Measurements from ENCODE around the gene SYCP1.
A peak's percentile ranks its signal among the peaks of the same experiment; 100 is the strongest.
"Not testable (repeated sequence)": the region's sequence is repeated elsewhere in the genome, so short reads cannot be mapped to it uniquely, and the experiment has no call there.

The SYCP1 gene

GRCh38 chr1:114854693-114855320 is at the start of gene SYCP1:
Gene SYCP1 (plus strand): TSS chr1:114854863. CDS start chr1:114855465, 602 bp downstream.
- DNase-seq, result no peak

- DNase-seq, result peak; percentile 14
Observed at GRCh38 chr1:114819869-114820268, 34.8 kb upstream of the SYCP1 start.

- no peak for DNase-seq
Observed at GRCh38 chr1:114820392-114820791, 34.3 kb upstream of the SYCP1 start.

GRCh38 chr1:114821978-114822377 is 32.7 kb upstream of the SYCP1 start:
- no peak for DNase-seq

- peak; percentile 20 for DNase-seq
Observed at GRCh38 chr1:114828251-114828650, 26.4 kb upstream of the SYCP1 start.

- DNase-seq, result not testable (repeated sequence)
Observed at GRCh38 chr1:114830075-114830474, 24.6 kb upstream of the SYCP1 start.

GRCh38 chr1:114831276-114831994 is 23.2 kb upstream of the SYCP1 start:
- no peak for DNase-seq

GRCh38 chr1:114832057-114832456 is 22.6 kb upstream of the SYCP1 start:
- no peak for DNase-seq

GRCh38 chr1:114833421-114833820 is 21.2 kb upstream of the SYCP1 start:
- DNase-seq, result no peak

- DNase-seq, result no peak
Observed at GRCh38 chr1:114844270-114844669, 10.4 kb upstream of the SYCP1 start.

- no peak for DNase-seq
Observed at GRCh38 chr1:114853584-114853983, 1.1 kb upstream of the SYCP1 start.

- DNase-seq, result peak; percentile 59
Observed at GRCh38 chr1:114861384-114861783, 6.7 kb downstream of the SYCP1 start.

GRCh38 chr1:114892194-114892918 is 37.7 kb downstream of the SYCP1 start:
- DNase-seq, result no peak

GRCh38 chr1:114896795-114897194 is 42.1 kb downstream of the SYCP1 start:
- DNase-seq, result peak; percentile 41

- DNase-seq, result no peak
Observed at GRCh38 chr1:114901814-114902213, 47.2 kb downstream of the SYCP1 start.

GRCh38 chr1:114902343-114902742 is 47.7 kb downstream of the SYCP1 start:
- no peak for DNase-seq

- no peak for DNase-seq
Observed at GRCh38 chr1:114903480-114903879, 48.8 kb downstream of the SYCP1 start.

- not testable (repeated sequence) for DNase-seq
Observed at GRCh38 chr1:114915720-114916119, 61.1 kb downstream of the SYCP1 start.

GRCh38 chr1:114926607-114927006 is 71.9 kb downstream of the SYCP1 start:
- no peak for DNase-seq

GRCh38 chr1:114927401-114927800 is 72.7 kb downstream of the SYCP1 start:
- no peak for DNase-seq

GRCh38 chr1:114956570-114956969 is 101.9 kb downstream of the SYCP1 start:
- DNase-seq, result peak; percentile 39

GRCh38 chr1:114959423-114959822 is 104.8 kb downstream of the SYCP1 start:
- no peak for DNase-seq

GRCh38 chr1:114976891-114977290 is 122.2 kb downstream of the SYCP1 start:
- no peak for DNase-seq
